K562 (cell line): ENCODE results near the gene INTS4. TPM values are rescaled to one million over a fixed set of nuclear protein-coding genes. Genes with fewer than 3 reads are reported as not detected.

Experiments used
- ATF1 ChIP-seq, 2 experiments: fragments of 450-650 bp in 1 of 2; IDR thresholded peaks; 2 replicates each; pipeline ENCODE4 v1.6.1; 2016; ENCODE audit warnings: missing compliant biosample characterization in 1 of 2, missing genetic modification characterization in 1 of 2
- DACH1 ChIP-seq: fragments of 450-650 bp; IDR thresholded peaks from 2 replicates; pipeline ENCODE4 v1.6.1; 2018; ENCODE audit not compliant: partially characterized antibody
- ELF4 ChIP-seq: fragments of 450-650 bp; formaldehyde crosslinking; IDR thresholded peaks from 2 replicates; pipeline ENCODE4 v1.4.0; 2022; ENCODE audit warnings: missing genetic modification characterization
- EP400 ChIP-seq: fragments of 450-650 bp; IDR thresholded peaks from 2 replicates; pipeline ENCODE4 v1.6.1; 2017; ENCODE audit warnings: antibody characterized with exemption, mild to moderate bottlenecking, moderate library complexity
- GABPA ChIP-seq: fragments of 200-800 bp; sonication (Bioruptor generic); conservative IDR thresholded peaks from 2 replicates; pipeline ENCODE4 v1.6.1; 2016; ENCODE audit warnings: low read depth, missing genetic modification characterization, missing compliant biosample characterization
- GTF2A2 ChIP-seq: IDR thresholded peaks from 2 replicates; pipeline ENCODE4 v1.6.1; 2016; ENCODE audit warnings: mild to moderate bottlenecking, missing genetic modification characterization, missing compliant biosample characterization
- NRF1 ChIP-seq, 2 experiments: fragments of 450-650 bp; IDR thresholded peaks in 1 of 2; conservative IDR thresholded peaks in 1 of 2; 2 replicates each; pipeline ENCODE4 v1.6.1; 2014; ENCODE audit warnings: mild to moderate bottlenecking in 2 of 2
- PTBP1 ChIP-seq: fragments of 200-400 bp; formaldehyde crosslinking; IDR thresholded peaks from 2 replicates; pipeline ENCODE4 v1.6.1; 2017; ENCODE audit warnings: low read depth, low read length
- RB1 ChIP-seq: fragments of 450-650 bp; IDR thresholded peaks from 2 replicates; pipeline ENCODE4 v1.6.1; 2017; ENCODE audit warnings: low read depth, mild to moderate bottlenecking
- RBFOX2 ChIP-seq: fragments of 200-400 bp; formaldehyde crosslinking; IDR thresholded peaks from 2 replicates; pipeline ENCODE4 v1.6.1; 2017; ENCODE audit warnings: low read depth, mild to moderate bottlenecking, low read length, moderate library complexity
- RREB1 ChIP-seq: fragments of 250-450 bp; sonication (Bioruptor Pico); IDR thresholded peaks from 2 replicates; pipeline ENCODE4 v1.4.0; 2020
- SNAPC5 ChIP-seq: fragments of 250-450 bp; sonication (Bioruptor Pico); IDR thresholded peaks from 2 replicates; pipeline ENCODE4 v1.8.0; 2021; ENCODE audit warnings: moderate library complexity, mild to moderate bottlenecking, inconsistent platforms
- TAF7 ChIP-seq: fragments of 450-650 bp; IDR thresholded peaks from 2 replicates; pipeline ENCODE4 v1.6.1; 2016; ENCODE audit warnings: missing genetic modification characterization, missing compliant biosample characterization
- TBL1XR1 ChIP-seq, 2 experiments: IDR thresholded peaks; 2 replicates each; pipeline ENCODE4 v1.6.1; 2012; ENCODE audit warnings: improper control_type of control experiment in 2 of 2, low read length in 2 of 2, mild to moderate bottlenecking in 1 of 2
- TCF7 ChIP-seq: sonication (generic); IDR thresholded peaks from 2 replicates; pipeline ENCODE4 v1.6.1; 2016; ENCODE audit warnings: antibody characterized with exemption, borderline replicate concordance
- USF1 ChIP-seq: sonication (generic); formaldehyde crosslinking; IDR thresholded peaks from 2 replicates; pipeline ENCODE4 v1.9.0; 2022; ENCODE audit warnings: mild to moderate bottlenecking, missing genetic modification reagents
- ZC3H8 ChIP-seq: fragments of 450-650 bp; IDR thresholded peaks from 2 replicates; pipeline ENCODE4 v1.6.1; 2017
- ZNF184 ChIP-seq: sonication (generic); formaldehyde crosslinking; IDR thresholded peaks from 2 replicates; pipeline ENCODE4 v1.5.0; 2020; ENCODE audit warnings: missing genetic modification reagents
- ZNF436 ChIP-seq: fragments of 250-450, 450-650 bp; sonication (Bioruptor Pico); formaldehyde crosslinking; IDR thresholded peaks from 2 replicates; pipeline ENCODE4 v1.7.0; 2020; ENCODE audit warnings: mild to moderate bottlenecking
- ZNF584 ChIP-seq: fragments of 200-800 bp; sonication (Bioruptor generic); IDR thresholded peaks from 2 replicates; pipeline ENCODE4 v1.6.1; 2016; ENCODE audit warnings: low read depth, mild to moderate bottlenecking, missing genetic modification characterization, missing compliant biosample characterization
- ZNF696 ChIP-seq: fragments of 250-450 bp; sonication (Bioruptor Pico); conservative IDR thresholded peaks from 2 replicates; pipeline ENCODE4 v1.4.0; 2020; ENCODE audit warnings: mild to moderate bottlenecking, moderate library complexity
- ZNF707 ChIP-seq: fragments of 250-450 bp; sonication (Bioruptor Pico); conservative IDR thresholded peaks from 2 replicates; pipeline ENCODE4 v1.8.0; 2022; ENCODE audit warnings: inconsistent platforms, mild to moderate bottlenecking, moderate library complexity
- polyA plus RNA-seq, 8 experiments: library from polyadenylated mRNA; depleted of rRNA in 4 of 8; stranded (reverse) in 5 of 8; unstranded in 3 of 8; fragments of >200 nt; fragmentation: Nextera tagmentation in 2 of 8; fragmentation: Illumina TruSeq in 1 of 8; extraction: Ambion mirVana in 2 of 8; extraction: Trizol in 1 of 8; gene quantifications; 2 replicates each; pipeline versions ENCODE4 v1.2.1 to v1.2.3, GENCODE V29; 2011 to 2014; ENCODE audit warnings: inconsistent platforms in 1 of 8, missing spikeins in 1 of 8
- total RNA-seq, 7 experiments: library from RNA; depleted of rRNA in 6 of 7; stranded (reverse); fragments of >200 nt in 6 of 7; fragmentation: Illumina TruSeq in 2 of 7; extraction: Trizol in 2 of 7; gene quantifications; 2 replicates each; pipeline versions ENCODE4 v1.2.1 to v1.2.3, GENCODE V29; 2011 to 2021; ENCODE audit warnings: low replicate concordance in 1 of 7

Gene INTS4
- total and polyA plus RNA-seq, 9 of the 15 experiments (the other 6 are each of a cell fraction or from before 2014, with no cell fraction given), result 28.4 to 53.4 (median 44.5) TPM

- TF ChIP-seq RREB1 (no peak), ATF1 (CRISPR knock-in tag; IDR thresholded peaks at IDR 0.05) (no peak), ATF1 (tag; IDR thresholded peaks at IDR 0.05) (peak; percentile 91), GTF2A2 (tag) (no peak), TAF7 (tag) (peak; percentile 77), TCF7 (no peak), PTBP1 (no peak), DACH1 (no peak), GABPA (tag) (peak; percentile 98), ZNF707 (no peak), SNAPC5 (CRISPR knock-in tag) (no peak), ZC3H8 (no peak), ZNF584 (peak; percentile 7; the same call in 1 of the 2 replicates), ZNF184 (CRISPR knock-in tag) (no peak), TBL1XR1 (IDR thresholded peaks at IDR 0.05; ENCODE audit: low read length in 2 of 2) (peak in 1 of 2 experiments; percentile 54; a peak in 2 of 4 replicates), ELF4 (peak; percentile 60; the same call in 1 of the 2 replicates), EP400 (peak; percentile 90), RB1 (peak; percentile 36; the same call in 1 of the 2 replicates), USF1 (CRISPR knock-in tag) (no peak), NRF1 (conservative IDR thresholded peaks at IDR 0.05 in 1 of 2, IDR thresholded peaks at IDR 0.05 in 1 of 2) (peak; percentile 81 to 83), ZNF436 (CRISPR knock-in tag) (no peak), RBFOX2 (peak; percentile 85), ZNF696 (CRISPR knock-in tag) (no peak)
These were observed at the start of gene INTS4 (continued) for GRCh38 chr11:77994434-77995362.
